Sciatic nerve (tissue), 2 donors: ENCODE data around the gene GDF9. TPM values are rescaled to one million over a fixed set of nuclear protein-coding genes. Genes with fewer than 3 reads are reported as not detected.

Source experiments
- ATAC-seq: fragments of 200-7000 bp; cut with Tn5 transposase; one replicate; pipeline ENCODE4 v1.9.1; 2020; ENCODE audit warnings: mild to moderate bottlenecking, moderate library complexity
- DNase-seq: peaks from one replicate; pipeline ENCODE4 v3.0.0-alpha.2; 2020; ENCODE audit warnings: low spot score
- intact Hi-C: fragments of 100-400 bp; cut with DNase I; formaldehyde crosslinking; loops from one replicate; pipeline ENCODE4 v1.14.2; 2022
- total RNA-seq: library from RNA; stranded (reverse); fragmentation: NEBNext Ultra II Directional; extraction: Animal tissue kit (Norgen Biotek cat#: 25700); gene quantifications from one replicate; pipeline ENCODE4 v1.2.1, GENCODE V29; 2021
- donor health status: DM: no; HTN: no; CAD: no.
- donor health status: DM: no; HTN: no; CAD: no.

Gene GDF9
- total RNA-seq, 1 donor from 2014 or later = 0.40 TPM

DNA sequence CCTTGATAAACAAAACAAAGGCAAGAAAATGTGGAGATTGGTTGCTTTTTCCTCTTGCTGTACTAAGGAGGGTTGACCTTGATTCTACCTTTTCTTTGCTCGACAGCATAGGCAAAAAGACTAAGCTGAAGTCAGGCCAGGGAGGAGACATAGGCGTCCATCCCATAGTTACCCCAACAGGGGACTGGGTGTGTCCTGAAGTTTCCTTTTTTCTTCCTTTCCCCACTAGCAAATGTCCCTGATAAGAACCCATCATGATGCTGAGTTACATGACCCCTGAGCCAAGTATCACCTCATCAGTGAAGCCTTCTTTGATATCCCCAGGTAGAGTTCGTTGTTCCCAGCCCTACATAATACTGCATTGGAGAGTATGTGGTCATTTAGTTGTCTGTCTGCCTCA, 26.0 kb downstream of the GDF9 start:
- ATAC-seq (no peak), DNase-seq (no peak)
- intact Hi-C loops = no loop called here

DNA sequence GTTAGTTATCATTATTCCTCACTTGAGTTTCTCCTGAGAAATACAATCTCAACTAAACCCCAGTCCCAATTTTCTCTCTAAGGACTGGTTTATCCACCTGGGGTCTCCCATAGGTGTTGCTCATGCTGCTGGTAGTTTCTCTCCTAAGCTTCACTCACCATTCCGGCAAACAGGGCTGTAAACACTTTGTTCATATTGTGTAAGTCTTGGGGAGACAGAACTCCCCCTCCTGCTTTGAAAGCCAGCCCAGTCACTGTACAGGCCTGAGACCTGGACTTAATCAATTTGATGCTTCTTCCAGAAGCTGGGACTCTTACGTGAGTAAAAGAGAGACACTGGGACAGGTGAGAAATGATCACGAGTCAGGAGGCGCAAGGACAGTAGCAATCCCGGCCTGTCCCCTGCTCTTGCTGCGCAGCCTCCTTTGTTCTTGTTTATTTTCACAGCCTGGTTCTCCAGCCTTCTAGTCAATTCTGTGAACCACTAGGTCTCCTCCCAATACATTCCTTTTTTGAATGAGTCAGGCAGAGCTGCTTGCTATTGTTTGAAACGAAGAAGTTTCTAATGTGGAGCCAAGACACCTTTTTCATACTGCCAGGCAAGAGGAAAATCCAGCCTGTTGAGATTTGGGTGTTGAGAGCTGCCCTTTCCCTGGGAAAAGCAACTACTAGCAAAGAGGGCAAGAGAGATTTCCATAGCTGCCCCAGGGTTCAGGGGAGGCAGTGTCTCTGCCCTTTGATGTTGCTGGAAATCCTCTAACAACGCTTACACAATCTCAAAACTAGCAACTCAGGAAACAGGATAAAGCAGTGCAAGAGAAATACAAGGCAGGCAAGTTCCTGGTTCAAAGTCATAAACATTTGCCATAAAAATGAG, 26.6 kb downstream of the GDF9 start:
- ATAC-seq (no peak), DNase-seq (no peak)
- intact Hi-C loops = no loop called here

GRCh38 chr5:132838516-132839282, 27.6 kb downstream of the GDF9 start:
- intact Hi-C loops = no loop called here
- ATAC-seq (no peak), DNase-seq (no peak)

DNA sequence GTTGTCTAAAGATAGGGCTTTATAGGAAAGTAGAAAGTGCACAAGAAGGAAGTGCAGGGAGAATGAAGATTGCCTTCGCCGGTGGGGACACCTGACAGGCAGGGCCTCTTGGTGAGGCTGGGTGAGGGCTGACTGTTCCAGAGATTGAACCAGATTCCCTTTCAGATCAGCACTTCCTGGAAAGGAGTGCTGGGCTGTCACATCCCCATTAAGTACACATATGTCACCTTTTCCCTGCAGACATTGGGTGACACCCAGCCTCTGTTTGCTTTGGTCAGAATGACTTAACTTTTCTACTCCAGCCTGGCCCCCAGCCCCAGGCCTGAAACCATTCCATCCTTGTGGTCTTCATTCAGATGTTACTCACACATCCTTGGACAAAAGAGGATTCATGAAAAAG, 28.4 kb downstream of the GDF9 start:
- DNase-seq = no peak
- intact Hi-C loops = no loop called here

GRCh38 chr5:132836852-132837251, 29.4 kb downstream of the GDF9 start:
- intact Hi-C loops = no loop called here
- ATAC-seq = no peak
- DNase-seq = no peak

More for the DNA sequence above, 28.4 kb downstream of the GDF9 start:
- ATAC-seq = no peak

DNA sequence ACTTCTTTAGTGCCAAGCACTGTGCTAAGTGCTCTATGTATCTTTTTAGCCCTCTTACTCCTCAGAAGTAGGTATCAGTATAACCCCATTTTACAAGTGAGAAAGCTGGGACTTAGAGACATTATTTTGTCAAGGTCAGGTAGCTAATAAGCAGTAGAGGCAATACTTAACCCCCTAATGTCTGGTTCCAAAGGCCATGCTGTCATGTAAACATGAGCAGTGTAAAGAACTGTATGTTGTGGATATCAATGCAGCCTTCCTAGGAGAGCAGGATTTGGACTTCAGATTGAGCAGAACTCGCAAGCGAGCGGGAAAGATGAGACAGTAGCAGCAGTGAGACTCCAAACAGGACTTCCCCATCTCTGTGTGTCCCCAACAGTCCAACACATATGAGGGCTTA, 32.2 kb downstream of the GDF9 start:
- DNase-seq (no peak), ATAC-seq (no peak)
- intact Hi-C loops = no loop called here

DNA sequence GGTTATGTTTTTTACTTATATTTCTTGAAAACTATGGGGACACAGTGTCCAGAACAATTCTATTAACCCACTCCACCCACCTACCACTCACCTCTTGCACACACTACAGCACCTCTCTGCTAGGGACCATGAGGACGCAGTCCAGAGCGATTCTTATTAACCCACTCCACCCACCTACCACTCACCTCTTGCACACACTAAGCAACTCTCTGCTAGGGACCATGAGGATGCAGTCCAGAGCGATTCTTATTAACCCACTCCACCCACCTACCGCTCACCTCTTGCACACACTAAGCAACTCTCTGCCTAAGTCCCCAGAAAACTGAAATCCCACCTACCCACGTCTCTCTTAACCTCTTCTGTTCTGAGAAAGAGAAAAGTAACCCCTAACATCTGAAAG, 33.7 kb downstream of the GDF9 start:
- intact Hi-C loops = no loop called here
- DNase-seq = no peak
- ATAC-seq = no peak

DNA sequence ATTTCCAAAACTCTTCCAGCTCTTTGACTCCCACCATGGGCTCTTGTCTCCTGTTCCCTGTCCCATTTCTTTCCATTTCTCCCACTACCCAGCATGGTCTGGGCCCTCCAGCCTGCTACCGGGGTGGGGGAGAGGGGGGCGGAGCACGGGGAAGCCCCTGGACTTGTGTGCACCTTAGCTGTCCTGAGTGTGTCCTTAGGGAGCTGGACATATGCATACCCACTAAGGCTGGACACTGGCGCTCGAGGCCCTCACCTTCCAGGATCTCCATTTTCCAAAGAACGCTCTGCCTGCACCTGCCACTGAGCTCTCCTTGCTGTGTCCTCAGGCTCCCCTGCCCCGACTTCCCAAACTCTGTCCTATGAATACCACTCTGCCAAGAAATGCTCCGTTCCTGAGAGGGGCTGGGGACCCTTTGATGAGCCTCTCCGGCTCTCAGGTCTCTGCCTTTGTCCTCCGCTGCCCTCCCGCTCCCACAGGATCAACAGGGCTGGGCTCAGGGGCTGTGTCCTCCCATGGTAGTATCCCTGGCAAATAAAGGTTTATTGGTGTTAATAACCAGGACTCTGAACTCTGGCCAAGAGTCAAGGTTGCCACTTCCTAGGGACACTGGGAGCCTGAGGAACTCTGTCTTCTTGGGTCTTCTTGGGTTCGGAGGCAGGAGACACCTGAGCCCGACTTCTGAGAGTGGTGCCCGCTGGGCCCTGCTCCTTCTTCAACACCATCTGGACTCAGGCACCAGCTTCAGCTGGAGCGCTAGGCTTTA, 35.0 kb downstream of the GDF9 start:
- intact Hi-C loops = no loop called here
- ATAC-seq (no peak), DNase-seq (no peak)

DNA sequence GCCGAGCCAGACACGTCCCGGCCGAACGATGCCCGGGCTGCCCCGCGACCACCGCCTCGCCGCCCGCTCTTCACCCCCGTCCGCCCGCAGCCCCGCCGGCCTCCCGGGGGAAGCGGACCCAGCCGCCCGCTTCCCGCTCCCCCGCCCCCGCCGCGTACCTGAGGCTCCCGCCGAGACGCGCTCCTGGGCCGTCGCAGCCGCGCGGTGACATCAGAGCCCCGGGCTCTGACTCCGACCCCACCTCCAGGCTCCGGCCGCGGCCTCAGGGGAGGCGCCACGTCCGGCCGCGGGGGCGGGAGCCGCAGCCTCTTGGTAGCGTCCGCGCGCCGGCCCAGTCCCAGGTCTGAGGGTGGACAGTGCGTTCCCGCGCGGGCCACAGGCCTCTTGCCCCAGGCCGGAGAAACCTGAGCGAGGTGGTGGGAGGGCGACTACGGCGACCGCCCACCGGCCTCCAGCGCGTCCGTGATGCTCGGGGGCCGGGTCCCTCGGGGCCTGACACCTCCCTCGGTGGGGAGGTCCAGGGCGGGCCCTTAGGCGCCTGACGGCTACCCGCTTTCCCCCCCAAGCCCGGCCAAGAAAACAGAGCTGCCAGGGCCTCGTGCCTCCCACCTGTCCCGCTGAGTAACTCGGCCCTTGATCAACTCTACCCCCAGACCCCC, 35.7 kb downstream of the GDF9 start, which contains the start of gene SHROOM1:
Gene SHROOM1, minus strand, starts transcription at position 212 of the 659 bp plus-strand sequence. CDS start 4,507 bp downstream, outside the sequence.
- peak; percentile 81 for DNase-seq
- intact Hi-C loops = no loop called here
- peak; percentile 74 for ATAC-seq

- peak; percentile 90 for ATAC-seq
- peak; percentile 87 for DNase-seq
- intact Hi-C loops = no loop called here
Observed at GRCh38 chr5:132829742-132830435, 36.4 kb downstream of the GDF9 start.

DNA sequence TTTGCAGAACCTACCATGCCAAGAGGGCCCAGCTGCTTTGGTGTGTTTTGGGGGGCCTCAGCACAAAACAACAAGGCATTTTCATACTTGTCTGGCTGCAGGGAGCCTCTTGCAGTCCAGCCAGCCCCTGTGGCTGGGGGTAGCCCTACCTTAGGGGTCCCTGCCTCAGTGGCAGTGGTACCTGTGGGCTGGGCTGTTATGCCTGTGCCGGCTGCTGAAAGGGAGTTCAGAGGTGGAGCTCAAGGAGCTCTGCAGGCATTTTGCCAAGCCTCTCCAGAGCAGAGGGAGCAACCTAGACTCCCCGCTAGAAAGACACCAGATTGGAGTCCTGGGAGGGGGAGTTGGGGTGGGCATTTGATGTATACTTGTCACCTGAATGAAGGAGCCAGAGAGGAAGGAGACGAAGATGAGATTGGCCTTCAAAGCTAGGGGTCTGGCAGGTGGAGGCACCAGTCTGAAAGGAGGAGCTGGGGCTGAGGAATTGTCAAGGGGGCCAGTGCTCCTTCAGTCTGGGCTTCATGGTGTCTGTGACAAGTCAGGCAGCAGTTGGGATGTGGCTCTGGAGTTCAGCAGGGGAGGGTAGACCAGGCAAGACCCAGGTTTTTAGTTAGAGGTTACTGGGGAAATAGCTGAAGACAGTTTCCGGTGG, 37.3 kb downstream of the GDF9 start:
- DNase-seq (no peak), ATAC-seq (no peak)
- intact Hi-C loops = no loop called here

DNA sequence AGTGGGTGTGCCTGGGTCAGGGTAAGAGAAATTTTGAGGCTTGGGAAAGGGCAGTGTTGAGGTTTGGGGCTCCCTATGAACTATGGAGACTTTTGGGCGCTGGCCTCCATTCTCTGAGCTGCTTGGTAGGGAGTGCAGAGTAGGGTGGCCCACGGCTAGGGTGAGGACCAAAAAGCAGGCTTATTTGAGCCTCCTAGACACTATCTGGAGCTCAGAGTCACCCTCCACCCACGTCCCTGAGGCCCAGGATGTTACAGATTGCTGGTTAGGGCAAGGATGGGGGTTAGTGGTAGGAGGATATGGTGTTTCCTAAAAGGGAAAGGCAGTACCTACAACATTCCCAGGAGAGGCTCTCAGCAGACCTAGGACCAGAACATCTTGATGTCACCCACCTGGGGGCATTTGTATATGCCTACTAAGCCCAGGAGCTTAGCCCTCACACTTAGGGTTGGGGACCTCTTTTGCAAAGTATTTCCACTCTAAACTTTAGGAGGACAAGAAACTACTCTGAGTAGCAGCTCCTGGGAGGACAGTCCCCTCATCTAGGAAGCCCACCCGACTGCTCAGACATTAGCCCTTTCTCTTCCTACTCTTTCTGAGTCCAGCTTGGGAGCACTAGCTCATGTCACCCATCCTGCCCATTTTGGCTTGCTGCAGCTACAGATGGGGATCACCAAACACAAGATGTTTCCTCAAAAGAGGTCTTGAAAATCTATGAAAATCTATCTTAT, 38.2 kb downstream of the GDF9 start:
- no peak for ATAC-seq
- intact Hi-C loops = no loop called here

DNA sequence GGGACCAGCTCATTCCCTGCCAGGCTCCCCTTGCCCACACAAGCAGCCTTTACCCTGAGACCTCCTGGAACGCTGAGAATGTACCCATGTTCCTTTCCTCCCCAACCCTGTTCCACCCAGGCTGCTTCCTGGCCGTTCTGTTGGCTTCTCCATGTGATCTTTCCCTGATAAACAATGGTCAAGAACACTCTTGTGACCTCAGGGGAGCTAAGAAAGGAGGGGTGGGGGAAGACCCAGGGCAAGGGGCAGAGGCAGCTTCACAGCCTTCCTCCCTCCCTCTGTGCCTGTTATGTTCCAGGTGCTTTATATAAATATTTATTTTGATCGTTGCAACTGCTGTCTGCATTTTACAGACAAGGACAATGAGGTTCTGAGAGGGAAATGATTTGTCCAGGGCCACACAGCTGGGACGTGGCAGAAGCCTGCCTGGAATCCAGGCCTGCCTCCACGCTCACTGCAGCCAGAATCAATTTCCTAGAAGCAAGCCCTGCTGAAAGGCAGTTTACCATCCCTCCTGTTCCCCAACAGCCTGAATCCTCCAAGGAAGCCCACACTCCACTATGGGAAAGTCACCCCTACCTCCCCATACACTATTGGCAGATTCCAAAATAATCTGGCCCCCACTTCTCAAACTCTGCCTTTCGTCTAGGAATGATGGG, 39.7 kb downstream of the GDF9 start:
- ATAC-seq = no peak
- intact Hi-C loops = no loop called here
- no peak for DNase-seq

More for the DNA sequence above, 38.2 kb downstream of the GDF9 start:
- DNase-seq = no peak

DNA sequence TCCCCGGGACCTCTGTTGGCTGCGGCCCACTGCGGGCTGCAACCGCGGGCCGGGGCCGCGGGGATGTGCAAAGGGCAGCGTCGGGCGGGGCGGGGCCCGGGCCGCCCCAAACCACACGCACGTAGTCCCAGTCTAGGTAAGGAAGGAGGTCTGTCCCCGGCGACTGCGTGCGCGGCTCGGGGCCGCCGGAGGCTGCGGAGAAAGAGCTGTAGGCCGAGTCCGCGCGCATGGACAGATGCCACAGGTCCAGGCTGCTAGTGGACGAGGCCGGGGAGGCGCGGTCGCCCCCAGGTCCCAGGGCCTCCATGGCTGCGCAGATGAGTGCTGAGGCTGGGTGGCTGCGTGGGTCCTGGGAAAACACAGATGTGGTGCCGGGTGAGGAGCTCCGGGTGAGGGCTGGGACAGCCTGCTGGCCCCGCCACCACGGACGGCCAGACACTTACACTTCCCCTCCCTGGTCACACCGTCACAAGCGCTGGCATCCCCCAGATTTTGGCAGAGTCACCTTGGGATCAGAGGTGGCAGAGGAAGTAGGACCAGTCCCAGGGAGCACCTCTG, 40.4 kb downstream of the GDF9 start:
- no peak for ATAC-seq
- DNase-seq = no peak
- intact Hi-C loops = no loop called here

DNA sequence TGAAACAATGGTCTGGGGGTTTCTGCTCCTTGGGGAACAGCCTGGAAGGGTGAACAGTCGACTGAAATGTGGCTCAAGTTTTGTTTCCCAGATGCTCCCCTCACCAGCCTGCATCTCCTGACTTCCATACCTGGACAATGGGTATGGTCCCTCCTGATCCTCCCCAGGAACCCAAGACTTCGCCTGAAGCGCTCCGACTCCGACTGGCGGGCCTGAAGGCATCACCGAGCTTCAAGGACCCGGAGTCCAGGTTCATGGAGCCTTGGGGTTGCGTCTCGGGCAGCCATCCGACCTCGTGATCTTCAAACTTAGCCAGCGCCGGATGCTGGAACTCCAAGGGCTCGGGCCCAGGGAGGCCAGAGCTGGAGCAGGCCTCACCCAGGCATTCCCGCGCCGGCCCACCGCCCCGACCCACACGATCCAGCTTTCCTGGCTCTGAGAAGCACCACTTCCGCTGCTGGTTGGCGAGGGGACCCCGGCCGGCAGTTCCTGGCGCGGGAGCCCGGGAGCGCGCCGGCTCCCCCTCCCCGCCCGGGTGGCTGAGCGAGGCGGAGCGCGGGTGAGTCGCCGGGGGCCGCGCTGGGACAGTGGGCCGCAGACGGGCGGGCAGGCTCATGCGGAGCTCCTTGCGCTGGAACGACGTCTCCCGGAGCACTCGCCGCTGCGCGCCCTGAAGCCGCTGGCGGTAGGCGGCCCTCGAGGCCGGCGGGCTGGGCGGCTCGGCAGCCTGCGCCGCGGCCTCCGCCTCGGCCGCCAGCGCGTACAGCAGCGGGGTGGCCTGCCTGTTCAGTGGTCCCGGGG, 41.0 kb downstream of the GDF9 start:
- no peak for DNase-seq
- intact Hi-C loops = no loop called here
- no peak for ATAC-seq

- intact Hi-C loops = no loop called here
- no peak for ATAC-seq
- no peak for DNase-seq
Observed at GRCh38 chr5:132824426-132824825, 41.8 kb downstream of the GDF9 start.
